ENCODE results near the gene LRRFIP1. TPM values are rescaled to one million over a fixed set of nuclear protein-coding genes. Genes with fewer than 3 reads are reported as not detected.

LRRFIP1 gene
- total RNA-seq, 4 donors from 2014 or later: 51.5 to 95.4 (median 65.6) TPM

GRCh38 chr2:237708065-237708398 lies 80.6 kb downstream of the LRRFIP1 start:
- 80 to 85% methylated on average over 3 of the region's 3 CpGs for WGBS, 2 donors
- Histone ChIP-seq H3K27me3 (no peaks in the 10 kb centered on the region), H3K27ac (peak overlapping the region in 2 of 4 donors; percentile 26 to 68), H3K9me3 (no peaks in the 10 kb centered on the region), H3K4me3 (no peak overlapping the region), H3K4me1 (peaks cover 0 to 29% (median 18%) of the 10 kb centered on the region in 4 donors), H3K36me3 (peaks cover 0 to 36% (median 0%) of the 10 kb centered on the region in 3 donors)
- TF ChIP-seq CTCF (IDR thresholded peaks at IDR 0.05) (no peak), POLR2A (IDR thresholded peaks at IDR 0.05) (no peak), EP300 (IDR thresholded peaks at IDR 0.05) (no peak)
- DNase-seq (ENCODE audit: low spot score in 2 of 2): no peak

GRCh38 chr2:237708491-237708890 lies 81.1 kb downstream of the LRRFIP1 start:
- Histone ChIP-seq H3K27me3 (no peaks in the 10 kb centered on the region), H3K9me3 (no peaks in the 10 kb centered on the region), H3K4me1 (peaks cover 0 to 24% (median 14%) of the 10 kb centered on the region in 4 donors), H3K27ac (no peak overlapping the region), H3K36me3 (peaks cover 0 to 36% (median 0%) of the 10 kb centered on the region in 3 donors), H3K4me3 (no peak overlapping the region)
- no peak for DNase-seq (ENCODE audit: low spot score in 2 of 2)
- WGBS, 2 donors: 91 to 93% methylated on average over 27 of the region's 27 CpGs
- TF ChIP-seq POLR2A (IDR thresholded peaks at IDR 0.05) (no peak), EP300 (IDR thresholded peaks at IDR 0.05) (no peak), CTCF (IDR thresholded peaks at IDR 0.05) (no peak)

- DNase-seq (ENCODE audit: low spot score in 2 of 2): no peak
- no peaks in the 10 kb centered on the region for H3K9me3 ChIP-seq
- TF ChIP-seq CTCF (IDR thresholded peaks at IDR 0.05): no peak
- no peak for TF ChIP-seq POLR2A (IDR thresholded peaks at IDR 0.05)
- no peak for TF ChIP-seq EP300 (IDR thresholded peaks at IDR 0.05)
- H3K36me3 ChIP-seq: peaks cover 0 to 36% (median 0%) of the 10 kb centered on the region in 3 donors
- no peak overlapping the region for H3K27ac ChIP-seq
- peaks cover 0 to 19% (median 11%) of the 10 kb centered on the region in 4 donors for H3K4me1 ChIP-seq
- 64 to 84% methylated on average over 6 of the region's 6 CpGs for WGBS, 2 donors
- H3K27me3 ChIP-seq: no peaks in the 10 kb centered on the region
- no peak overlapping the region for H3K4me3 ChIP-seq
These were observed 81.6 kb downstream of the LRRFIP1 start for GRCh38 chr2:237708961-237709360.

- Histone ChIP-seq H3K9me3 (no peaks in the 10 kb centered on the region), H3K27me3 (no peaks in the 10 kb centered on the region), H3K4me3 (no peak overlapping the region), H3K36me3 (peaks cover 0 to 36% (median 0%) of the 10 kb centered on the region in 3 donors), H3K27ac (no peak overlapping the region), H3K4me1 (peaks cover 0 to 32% (median 16%) of the 10 kb centered on the region in 4 donors)
- WGBS, 2 donors: 88 to 92% methylated on average over 22 to 31 of the region's 31 CpGs
- no peak for DNase-seq (ENCODE audit: low spot score in 2 of 2)
- TF ChIP-seq CTCF (IDR thresholded peaks at IDR 0.05): no peak
These were observed 84.2 kb downstream of the LRRFIP1 start for GRCh38 chr2:237711458-237712150.

GRCh38 chr2:237712477-237713377 lies 85.3 kb downstream of the LRRFIP1 start:
- Histone ChIP-seq H3K36me3 (peaks cover 0 to 36% (median 0%) of the 10 kb centered on the region in 3 donors), H3K9me3 (no peaks in the 10 kb centered on the region), H3K27me3 (no peaks in the 10 kb centered on the region), H3K4me1 (peaks cover 0 to 24% (median 15%) of the 10 kb centered on the region in 4 donors), H3K4me3 (no peak overlapping the region), H3K27ac (no peak overlapping the region)
- TF ChIP-seq POLR2A (IDR thresholded peaks at IDR 0.05): no peak
- TF ChIP-seq CTCF (IDR thresholded peaks at IDR 0.05): no peak
- no peak for TF ChIP-seq EP300 (IDR thresholded peaks at IDR 0.05)
- no peak for DNase-seq (ENCODE audit: low spot score in 2 of 2)
- 86% methylated on average over 26 of the region's 26 CpGs for WGBS, 2 donors
